Measurements from ENCODE around the gene SNX14. TPM values are rescaled to one million over a fixed set of nuclear protein-coding genes. Genes with fewer than 3 reads are reported as not detected.

The SNX14 gene
- total and polyA plus RNA-seq, 2 of the 13 experiments (the other 11 are each of a cell fraction or from before 2014, with no cell fraction given) = 83.5 to 112 TPM

GRCh38 chr6:85641522-85641896, 47.9 kb upstream of the SNX14 start:
- ATAC-seq (no peak), DNase-seq (ENCODE audit: low spot score) (no peak), FAIRE-seq (no peak)
- CTCF ChIA-PET (ENCODE audit: low intra/inter-chr PET ratio, low total read pairs) = no interaction called here
- H3K79me2 ChIP-seq (ENCODE audit: insufficient read depth, low read length) = peaks cover 63% of the 10 kb centered on the region
- TF ChIP-seq SMAD3 (CRISPR knock-in tag; IDR thresholded peaks at IDR 0.05) (0 out of 2 replicates have a peak, but pooled peaks have one; percentile 28), ZNF879 (CRISPR knock-in tag; IDR thresholded peaks at IDR 0.05) (0 out of 2 replicates have a peak, but pooled peaks have one; percentile 36), DRAP1 (CRISPR knock-in tag; IDR thresholded peaks at IDR 0.05) (0 out of 2 replicates have a peak, but pooled peaks have one; percentile 13), ZMYM2 (CRISPR knock-in tag; IDR thresholded peaks at IDR 0.05) (no peak), NR2F2 (IDR thresholded peaks at IDR 0.05; ENCODE audit: borderline replicate concordance, low read depth) (no peak), AKAP8 (CRISPR knock-in tag; IDR thresholded peaks at IDR 0.05) (peak; percentile 44)
- intact Hi-C loops (cut with micrococcal nuclease; ENCODE audit: unreplicated experiment) = no loop called here
- peak overlapping the region; percentile 85 for H3K4me2 ChIP-seq (ENCODE audit: low read depth, low read length)
- peaks cover 52% of the 10 kb centered on the region for H3K4me1 ChIP-seq (ENCODE audit: insufficient read depth, low read length)
- peaks cover 6 to 38% of the 10 kb centered on the region in 2 experiments for H3K36me3 ChIP-seq (replicated peaks in 1 of 2; ENCODE audit: control insufficient read depth in 1 of 2, insufficient read depth in 2 of 2, low read length in 2 of 2)
- no TSS peak for BruUV-seq (replicated peaks)
- no peaks in the 10 kb centered on the region for H3K9me3 ChIP-seq (ENCODE audit: low read length)
- POLR2A ChIA-PET = interaction anchor here (3.4 to 4.3 kb wide), 2 partner anchors 31 to 37 kb away, joined by 18 to 27 read pairs; no protein-coding TSS in a partner anchor
- WGBS (ENCODE audit: low lambda C conversion rate) = 2% methylated on average over 14 of the region's 14 CpGs
- H3K4me3 ChIP-seq (replicated peaks in 1 of 3; ENCODE audit: insufficient read depth in 1 of 3, low read depth in 2 of 3, low read length in 3 of 3) = peak overlapping the region; percentile 78 to 96 (median 96)
- peaks cover 52% of the 10 kb centered on the region for H4K20me1 ChIP-seq (ENCODE audit: insufficient read depth, low read length)
- peak overlapping the region; percentile 99 for H3K9ac ChIP-seq (ENCODE audit: insufficient read depth, low read depth, low read length)
- H2AFZ ChIP-seq (ENCODE audit: low read length) = no peak overlapping the region
- peak overlapping the region; percentile 99 for H3K27ac ChIP-seq (ENCODE audit: extremely low read length, insufficient read depth, low read length)
- H3K27me3 ChIP-seq (ENCODE audit: control insufficient read depth in 1 of 2, insufficient read depth in 2 of 2, low read length in 2 of 2) = no peaks in the 10 kb centered on the region; a peak in 1 of 5 replicates
- in situ Hi-C loops (cut with HindIII; ENCODE audit: extremely low pct_ligation_motif_present, low pct_unique_long_range_greater_than_20kb) = loop anchor here (5.0 kb wide), 1 partner anchor 36 kb away; no protein-coding TSS in a partner anchor

GRCh38 chr6:85640821-85641220, 47.2 kb upstream of the SNX14 start:
- peaks cover 54% of the 10 kb centered on the region for H3K4me1 ChIP-seq (ENCODE audit: insufficient read depth, low read length)
- intact Hi-C loops (cut with micrococcal nuclease; ENCODE audit: unreplicated experiment) = no loop called here
- TF ChIP-seq ZNF235 (CRISPR knock-in tag; IDR thresholded peaks at IDR 0.05; ENCODE audit: borderline replicate concordance) (no peak), SPEN (CRISPR knock-in tag; IDR thresholded peaks at IDR 0.05; ENCODE audit: low read depth) (no peak), TEF (CRISPR knock-in tag; IDR thresholded peaks at IDR 0.05) (no peak), ARID3A (IDR thresholded peaks at IDR 0.05; ENCODE audit: low read depth, low read length) (no peak), JDP2 (CRISPR knock-in tag; IDR thresholded peaks at IDR 0.05; ENCODE audit: borderline replicate concordance) (no peak)

More at GRCh38 chr6:85640821-85641220, 47.2 kb upstream of the SNX14 start:
- DNase-seq (ENCODE audit: low spot score) (no peak), ATAC-seq (no peak), FAIRE-seq (no peak)
- H3K4me3 ChIP-seq (replicated peaks in 1 of 3; ENCODE audit: insufficient read depth in 1 of 3, low read depth in 2 of 3, low read length in 3 of 3) = peak overlapping the region; percentile 78 to 96 (median 96)
- no peaks in the 10 kb centered on the region; a peak in 1 of 5 replicates for H3K27me3 ChIP-seq (ENCODE audit: control insufficient read depth in 1 of 2, insufficient read depth in 2 of 2, low read length in 2 of 2)
- H3K79me2 ChIP-seq (ENCODE audit: insufficient read depth, low read length) = peaks cover 68% of the 10 kb centered on the region
- in situ Hi-C loops (cut with HindIII; ENCODE audit: extremely low pct_ligation_motif_present, low pct_unique_long_range_greater_than_20kb) = loop anchor here (5.0 kb wide), 1 partner anchor 36 kb away; no protein-coding TSS in a partner anchor
- 14% methylated on average over 3 of the region's 3 CpGs for WGBS (ENCODE audit: low lambda C conversion rate)
- H3K4me2 ChIP-seq (ENCODE audit: low read depth, low read length) = peak overlapping the region; percentile 85
- no peaks in the 10 kb centered on the region for H3K9me3 ChIP-seq (ENCODE audit: low read length)
- peak overlapping the region; percentile 99 for H3K9ac ChIP-seq (ENCODE audit: insufficient read depth, low read depth, low read length)
- ChIA-PET CTCF (ENCODE audit: low intra/inter-chr PET ratio, low total read pairs) (no interaction called here), POLR2A (interaction anchor here (0.7 to 4.3 kb wide), 2 partner anchors 9 to 38 kb away, joined by 5 to 27 read pairs; no protein-coding TSS in a partner anchor)
- no TSS peak for BruUV-seq (replicated peaks)
- peaks cover 6 to 44% of the 10 kb centered on the region in 2 experiments for H3K36me3 ChIP-seq (replicated peaks in 1 of 2; ENCODE audit: control insufficient read depth in 1 of 2, insufficient read depth in 2 of 2, low read length in 2 of 2)
- H2AFZ ChIP-seq (ENCODE audit: low read length) = no peak overlapping the region
- H4K20me1 ChIP-seq (ENCODE audit: insufficient read depth, low read length) = peaks cover 52% of the 10 kb centered on the region
- H3K27ac ChIP-seq (ENCODE audit: extremely low read length, insufficient read depth, low read length) = no peak overlapping the region

Measured in HepG2 (cell line).